Upper lobe of left lung (tissue), 6 donors: ENCODE measurements around the gene CDH12. TPM values are rescaled to one million over a fixed set of nuclear protein-coding genes. Genes with fewer than 3 reads are reported as not detected.

Experiments
- ATAC-seq, 2 donors: fragments of 200-7000 bp; cut with Tn5 transposase; one replicate each; pipeline ENCODE4 v1.9.1; 2022; ENCODE audit warnings: mild to moderate bottlenecking in 2 of 2, moderate library complexity in 2 of 2; ENCODE audit not compliant: low FRiP score in 2 of 2
- DNase-seq, 2 donors: peaks; one replicate each; pipeline ENCODE4 v3.0.0-alpha.2; 2019 to 2020
- H3K27ac ChIP-seq, 4 donors: fragments of 200-600 bp; sonication (generic); one replicate each; pipeline ENCODE4 v1.5.1; 2016 to 2019
- H3K27me3 ChIP-seq, 4 donors: fragments of 200-600 bp; sonication (generic); one replicate each; pipeline ENCODE4 v1.5.1; 2017 to 2019
- H3K36me3 ChIP-seq, 4 donors: fragments of 200-600 bp; sonication (generic); one replicate each; pipeline ENCODE4 v1.5.1; 2016 to 2019
- H3K4me1 ChIP-seq, 4 donors: fragments of 200-600 bp; sonication (generic); one replicate each; pipeline ENCODE4 v1.5.1; 2018 to 2019
- H3K4me3 ChIP-seq, 4 donors: fragments of 200-600 bp; sonication (generic); one replicate each; pipeline ENCODE4 v1.5.1; 2017 to 2019; ENCODE audit warnings: mild to moderate bottlenecking in 2 of 4, moderate library complexity in 1 of 4
- H3K9me3 ChIP-seq, 4 donors: fragments of 200-600 bp; sonication (generic); one replicate each; pipeline ENCODE4 v1.5.1; 2018 to 2019
- CTCF ChIP-seq, 6 experiments: fragments of 450-650 bp in 4 of 6; fragments of 200-600 bp in 2 of 6; sonication (generic) in 2 of 6; IDR thresholded peaks; one replicate each; pipeline ENCODE4 v1.5.1; 2016 to 2019; ENCODE audit warnings: antibody characterized with exemption in 6 of 6
- EP300 ChIP-seq, 4 donors: sonication (generic); formaldehyde crosslinking; IDR thresholded peaks; one replicate each; pipeline ENCODE4 v1.5.1; 2017; ENCODE audit warnings: antibody characterized with exemption in 4 of 4, control low read depth in 2 of 4
- POLR2A ChIP-seq, 4 donors: fragments of 450-650 bp; IDR thresholded peaks; one replicate each; pipeline ENCODE4 v1.5.1; 2016 to 2017; ENCODE audit warnings: antibody characterized with exemption in 4 of 4, mild to moderate bottlenecking in 2 of 4
- POLR2AphosphoS5 ChIP-seq, 2 donors: sonication (generic); formaldehyde crosslinking; IDR thresholded peaks; one replicate each; pipeline ENCODE4 v1.5.1; 2017; ENCODE audit warnings: antibody characterized with exemption in 2 of 2
- WGBS, 2 donors: methylation state at CpG; one replicate each; pipeline ENCODE4 v1.1.5; 2017 to 2018; 5-methylcytosine and 5-hydroxymethylcytosine counted together
- total RNA-seq, 6 donors: library from RNA; depleted of rRNA in 4 of 6; stranded (reverse); fragments of >200 nt in 4 of 6; gene quantifications; one replicate each; pipeline versions ENCODE4 v1.1.0 to v1.2.1, GENCODE V29; 2016 to 2021
- donor health status: DM: no; HTN: no; CAD: no; lungs with moderate emphysema.
- donor health status: DM: no; HTN: yes; CAD: no; lungs with severe emphysema.

CDH12 gene
- total RNA-seq, 6 donors from 2014 or later, result 0.10 to 0.49 TPM; not detected in 4

DNA sequence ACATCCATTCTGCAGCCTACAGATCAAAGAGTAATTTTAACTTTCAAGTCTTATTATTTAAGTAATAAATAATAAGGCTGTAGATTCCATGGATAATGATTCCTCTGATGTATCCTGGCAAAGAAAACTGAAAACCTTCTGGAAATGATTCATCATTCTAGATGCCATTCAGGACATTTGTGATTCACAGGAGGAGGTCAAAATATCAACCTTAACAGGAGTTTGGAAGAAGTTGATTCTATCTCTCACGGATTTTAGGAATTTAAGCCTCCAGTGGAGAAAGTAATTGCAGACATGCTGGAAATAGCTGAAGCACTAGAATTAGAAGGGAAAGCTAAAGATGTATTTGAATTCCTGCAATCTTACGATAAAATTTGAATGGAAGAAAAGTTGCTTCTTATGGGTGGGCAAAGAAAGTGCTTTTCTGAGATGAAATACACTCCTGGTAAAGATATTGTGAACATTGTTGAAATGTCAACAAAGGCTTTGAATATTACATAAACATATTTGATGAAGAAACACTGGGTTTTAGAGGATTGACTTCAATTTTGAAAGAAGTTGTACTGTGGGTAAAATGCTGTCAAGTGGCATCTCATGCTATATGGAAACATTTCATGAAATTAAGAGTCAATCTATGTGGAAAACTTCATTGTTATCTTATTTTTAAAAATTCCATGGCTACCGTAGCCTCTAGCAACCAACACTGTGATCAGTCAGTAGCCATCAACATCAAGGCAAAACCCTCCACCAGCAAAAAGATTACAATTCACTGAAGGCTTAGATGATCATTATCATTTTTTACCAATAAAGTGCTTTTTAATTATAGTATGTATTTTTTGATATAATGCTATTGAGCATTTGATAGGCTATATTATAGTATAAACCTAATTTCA lies 1141.0 kb downstream of the CDH12 start:
- DNase-seq, result no peak
- ATAC-seq, result no peak
- Histone ChIP-seq H3K27ac (no peak overlapping the region), H3K36me3 (no peaks in the 10 kb centered on the region), H3K4me1 (no peaks in the 10 kb centered on the region), H3K4me3 (no peak overlapping the region), H3K9me3 (peaks cover 0 to 8% (median 0%) of the 10 kb centered on the region in 4 donors), H3K27me3 (no peaks in the 10 kb centered on the region)
- WGBS, 2 donors, result 59 to 69% methylated on average over 3 of the region's 3 CpGs
- TF ChIP-seq POLR2A (IDR thresholded peaks at IDR 0.05) (no peak), EP300 (IDR thresholded peaks at IDR 0.05) (no peak), POLR2AphosphoS5 (IDR thresholded peaks at IDR 0.05) (no peak), CTCF (IDR thresholded peaks at IDR 0.05) (no peak)

DNA sequence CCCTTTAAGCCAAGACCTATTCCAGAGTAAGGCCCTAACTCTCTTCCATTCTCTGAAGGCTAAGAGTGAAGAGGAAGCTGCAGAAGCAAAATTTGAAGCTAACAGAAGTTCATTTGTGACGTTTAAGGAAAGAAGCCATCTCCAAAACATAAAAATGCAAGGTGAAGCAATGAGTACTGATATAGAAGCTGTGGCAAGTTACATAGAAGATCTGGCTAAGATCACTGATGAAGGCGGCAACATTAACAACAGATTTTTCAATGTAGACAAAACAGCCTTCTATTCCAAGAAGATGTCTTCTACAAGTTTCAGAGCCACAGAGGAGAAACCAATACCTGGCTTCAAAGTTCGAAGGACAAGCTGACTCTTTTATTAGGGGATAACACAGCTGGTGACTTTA lies 1143.4 kb downstream of the CDH12 start:
- WGBS, 2 donors, result 87 to 89% methylated on average over 3 of the region's 3 CpGs
- no peaks in the 10 kb centered on the region for H3K27me3 ChIP-seq
- ATAC-seq (no peak), DNase-seq (no peak)
- no peak overlapping the region for H3K4me3 ChIP-seq
- no peaks in the 10 kb centered on the region for H3K4me1 ChIP-seq
- no peaks in the 10 kb centered on the region for H3K9me3 ChIP-seq
- no peak overlapping the region for H3K27ac ChIP-seq
- TF ChIP-seq POLR2A (IDR thresholded peaks at IDR 0.05), result no peak
- no peak for TF ChIP-seq CTCF (IDR thresholded peaks at IDR 0.05)
- TF ChIP-seq EP300 (IDR thresholded peaks at IDR 0.05), result no peak
- no peak for TF ChIP-seq POLR2AphosphoS5 (IDR thresholded peaks at IDR 0.05)
- H3K36me3 ChIP-seq, result no peaks in the 10 kb centered on the region

DNA sequence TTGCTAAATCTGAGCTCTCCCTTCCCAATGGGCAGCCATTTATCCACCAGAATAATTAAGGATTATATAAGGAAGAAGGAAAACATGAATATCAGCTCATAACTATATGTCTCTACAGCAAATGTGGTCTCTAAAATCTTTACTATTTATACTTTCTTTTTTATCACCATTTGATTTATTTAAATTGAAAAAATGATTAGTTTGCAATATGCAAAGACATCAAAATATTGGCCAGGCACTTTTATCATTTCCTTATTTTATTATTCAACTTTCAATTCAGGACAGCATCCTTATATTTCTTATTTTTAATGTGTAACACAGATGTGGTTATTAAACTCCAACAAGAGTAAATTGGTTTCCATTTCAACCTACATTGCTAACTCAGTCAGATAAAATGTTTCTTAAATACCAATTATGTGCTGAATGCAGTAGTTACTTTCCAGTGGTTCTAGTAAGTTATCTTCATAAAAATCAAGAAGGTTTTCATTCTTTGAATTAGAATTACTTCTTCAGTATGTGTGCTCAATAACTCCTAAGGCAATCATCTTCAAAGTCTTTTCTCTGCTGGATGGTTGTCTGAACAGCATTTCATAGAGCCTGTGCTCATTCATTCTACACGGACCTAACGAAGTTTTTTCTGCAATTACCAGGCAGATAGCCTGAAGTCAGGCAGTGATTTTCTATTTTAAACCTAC lies 1148.0 kb downstream of the CDH12 start:
- 67 to 81% methylated on average over 2 of the region's 2 CpGs for WGBS, 2 donors
- ATAC-seq (no peak), DNase-seq (no peak)
- H3K27ac ChIP-seq, result no peak overlapping the region
- H3K4me3 ChIP-seq, result no peak overlapping the region
- no peaks in the 10 kb centered on the region for H3K36me3 ChIP-seq
- no peak for TF ChIP-seq CTCF (IDR thresholded peaks at IDR 0.05)
- no peak for TF ChIP-seq EP300 (IDR thresholded peaks at IDR 0.05)
- TF ChIP-seq POLR2AphosphoS5 (IDR thresholded peaks at IDR 0.05), result no peak
- TF ChIP-seq POLR2A (IDR thresholded peaks at IDR 0.05), result no peak
- H3K4me1 ChIP-seq, result no peaks in the 10 kb centered on the region
- no peaks in the 10 kb centered on the region for H3K9me3 ChIP-seq
- no peaks in the 10 kb centered on the region for H3K27me3 ChIP-seq

DNA sequence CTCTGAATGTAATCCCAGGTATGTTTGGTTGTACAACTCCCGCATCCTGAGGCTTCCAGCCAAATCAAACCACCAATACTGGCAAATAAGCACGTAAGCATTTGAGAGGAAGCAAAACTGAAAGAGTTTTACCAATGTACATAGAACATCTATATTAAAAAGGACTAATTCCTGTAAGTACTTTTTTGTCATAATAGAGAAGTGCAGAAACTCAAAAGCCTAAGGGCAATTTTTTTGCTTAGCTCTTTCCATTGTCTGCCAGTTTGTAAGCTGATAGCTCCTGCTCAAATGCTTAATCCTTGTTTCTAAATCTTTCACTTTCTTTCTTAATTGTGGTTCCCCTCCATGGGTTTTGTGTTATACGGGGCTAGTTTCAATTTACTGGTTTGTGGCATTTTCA lies 1151.8 kb downstream of the CDH12 start:
- TF ChIP-seq EP300 (IDR thresholded peaks at IDR 0.05), result no peak
- no peak for TF ChIP-seq POLR2A (IDR thresholded peaks at IDR 0.05)
- TF ChIP-seq CTCF (IDR thresholded peaks at IDR 0.05), result no peak
- no peak for TF ChIP-seq POLR2AphosphoS5 (IDR thresholded peaks at IDR 0.05)
- H3K4me3 ChIP-seq, result no peak overlapping the region
- ATAC-seq (no peak), DNase-seq (no peak)
- no peaks in the 10 kb centered on the region for H3K4me1 ChIP-seq
- H3K27me3 ChIP-seq, result no peaks in the 10 kb centered on the region
- no peaks in the 10 kb centered on the region for H3K9me3 ChIP-seq
- no peaks in the 10 kb centered on the region for H3K36me3 ChIP-seq
- WGBS, 2 donors, result 66 to 67% methylated on average over 3 of the region's 3 CpGs
- no peak overlapping the region for H3K27ac ChIP-seq
